Body of pancreas (tissue), 4 donors: ENCODE measurements around the gene CDKAL1. TPM values are rescaled to one million over a fixed set of nuclear protein-coding genes. Genes with fewer than 3 reads are reported as not detected.

Experiments
- ATAC-seq: fragments of 150-250 bp; one replicate; pipeline ENCODE4 v1.9.1; 2016
- DNase-seq, 4 donors: peaks; one replicate each; pipeline ENCODE4 v3.0.0-alpha.2; 2019
- H3K27ac ChIP-seq, 4 donors: fragments of 200-600 bp; sonication (generic); 1 replicate in 3 of 4; 2 replicates in 1 of 4; pipeline versions ENCODE4 v1.5.1 to v1.6.1; 2016 to 2019; ENCODE audit warnings: mild to moderate bottlenecking in 1 of 4, mixed read lengths in 1 of 4, moderate library complexity in 1 of 4
- H3K27me3 ChIP-seq, 2 donors: fragments of 200-600 bp; sonication (generic); one replicate each; pipeline ENCODE4 v1.6.0; 2016; ENCODE audit warnings: mild to moderate bottlenecking in 1 of 2
- H3K36me3 ChIP-seq, 2 donors: fragments of 200-600 bp; sonication (generic); replicated peaks in 1 of 2; 2 replicates each; pipeline ENCODE4 v1.5.1; 2016; ENCODE audit warnings: low read depth in 2 of 2; ENCODE audit not compliant: insufficient read depth in 1 of 2
- H3K4me1 ChIP-seq: fragments of 200-600 bp; sonication (generic); one replicate; pipeline ENCODE4 v1.6.0; 2016
- H3K4me3 ChIP-seq, 2 donors: fragments of 200-600 bp; sonication (generic); 1 replicate in 1 of 2; 2 replicates in 1 of 2; pipeline ENCODE4 v1.5.1; 2016 to 2019
- H3K9me3 ChIP-seq, 3 donors: fragments of 200-600 bp; sonication (generic); 1 replicate in 2 of 3; 2 replicates in 1 of 3; pipeline ENCODE4 v1.5.1; 2016
- CTCF ChIP-seq, 7 experiments: fragments of 450-650 bp in 4 of 7; fragments of 200-600 bp in 3 of 7; sonication (generic) in 3 of 7; IDR thresholded peaks; one replicate each; pipeline ENCODE4 v1.5.1; 2016 to 2019; ENCODE audit warnings: antibody characterized with exemption in 7 of 7
- POLR2A ChIP-seq, 3 donors: fragments of 450-650 bp; IDR thresholded peaks; one replicate each; pipeline ENCODE4 v1.6.1; 2016; ENCODE audit warnings: antibody characterized with exemption in 3 of 3, mild to moderate bottlenecking in 2 of 3
- WGBS, 2 donors: methylation state at CpG; one replicate each; pipeline ENCODE4 v1.1.5; 2017; 5-methylcytosine and 5-hydroxymethylcytosine counted together
- intact Hi-C: fragments of 100-400 bp; cut with DNase I; formaldehyde crosslinking; loops from one replicate; pipeline ENCODE4 v1.15.1; 2023
- total RNA-seq, 2 donors: library from RNA; depleted of rRNA; stranded (reverse); fragments of >200 nt; gene quantifications; one replicate each; pipeline ENCODE4 v1.1.0, GENCODE V29; 2016

The CDKAL1 gene
- total RNA-seq, 2 donors from 2014 or later = 16.3 to 18.1 TPM

GRCh38 chr6:20882014-20882413 lies 347.8 kb downstream of the CDKAL1 start:
- TF ChIP-seq POLR2A (IDR thresholded peaks at IDR 0.05) (no peak), CTCF (IDR thresholded peaks at IDR 0.05) (no peak)
- DNase-seq (no peak), ATAC-seq (no peak)
- H3K27ac ChIP-seq = no peak overlapping the region
- 87 to 90% methylated on average over 5 of the region's 5 CpGs for WGBS, 2 donors
- H3K27me3 ChIP-seq = no peaks in the 10 kb centered on the region
- H3K4me3 ChIP-seq = no peak overlapping the region
- H3K9me3 ChIP-seq = no peaks in the 10 kb centered on the region
- H3K4me1 ChIP-seq = peaks cover 27% of the 10 kb centered on the region
- intact Hi-C loops = no loop called here
- no peaks in the 10 kb centered on the region for H3K36me3 ChIP-seq

- TF ChIP-seq CTCF (IDR thresholded peaks at IDR 0.05) (no peak), POLR2A (IDR thresholded peaks at IDR 0.05) (no peak)
- Histone ChIP-seq H3K4me3 (no peak overlapping the region), H3K27me3 (no peaks in the 10 kb centered on the region), H3K36me3 (no peaks in the 10 kb centered on the region), H3K9me3 (no peaks in the 10 kb centered on the region), H3K27ac (no peak overlapping the region), H3K4me1 (peaks cover 14% of the 10 kb centered on the region)
- DNase-seq = no peak
- 98 to 100% methylated on average over 2 of the region's 2 CpGs for WGBS, 2 donors
- ATAC-seq = no peak
- intact Hi-C loops = no loop called here
Measured at GRCh38 chr6:20885076-20885475, 350.8 kb downstream of the CDKAL1 start.

GRCh38 chr6:20891161-20891560 lies 356.9 kb downstream of the CDKAL1 start:
- no peak for ATAC-seq
- H3K4me3 ChIP-seq = no peak overlapping the region
- no peaks in the 10 kb centered on the region for H3K27me3 ChIP-seq
- DNase-seq = no peak
- no peaks in the 10 kb centered on the region for H3K9me3 ChIP-seq
- H3K4me1 ChIP-seq = no peaks in the 10 kb centered on the region
- WGBS, 2 donors = 95 to 98% methylated on average over 6 of the region's 6 CpGs
- H3K36me3 ChIP-seq = no peaks in the 10 kb centered on the region
- H3K27ac ChIP-seq = no peak overlapping the region
- intact Hi-C loops = no loop called here
- TF ChIP-seq CTCF (IDR thresholded peaks at IDR 0.05) (no peak), POLR2A (IDR thresholded peaks at IDR 0.05) (no peak)

- intact Hi-C loops = no loop called here
- no peak for ATAC-seq
- DNase-seq = no peak
- Histone ChIP-seq H3K27me3 (no peaks in the 10 kb centered on the region), H3K36me3 (no peaks in the 10 kb centered on the region), H3K9me3 (no peaks in the 10 kb centered on the region), H3K4me3 (no peak overlapping the region), H3K4me1 (no peaks in the 10 kb centered on the region), H3K27ac (no peak overlapping the region)
- 63 to 68% methylated on average over 2 of the region's 2 CpGs for WGBS, 2 donors
- TF ChIP-seq CTCF (IDR thresholded peaks at IDR 0.05) = no peak
- TF ChIP-seq POLR2A (IDR thresholded peaks at IDR 0.05) = no peak
Measured at GRCh38 chr6:20892365-20892764, 358.1 kb downstream of the CDKAL1 start.

- no peak for DNase-seq
- TF ChIP-seq POLR2A (IDR thresholded peaks at IDR 0.05) (no peak), CTCF (IDR thresholded peaks at IDR 0.05) (no peak)
- no peak for ATAC-seq
- no peaks in the 10 kb centered on the region for H3K27me3 ChIP-seq
- no peaks in the 10 kb centered on the region for H3K36me3 ChIP-seq
- no peak overlapping the region for H3K4me3 ChIP-seq
- intact Hi-C loops = no loop called here
- H3K9me3 ChIP-seq = no peaks in the 10 kb centered on the region
- H3K27ac ChIP-seq = no peak overlapping the region
- no peaks in the 10 kb centered on the region for H3K4me1 ChIP-seq
Measured at GRCh38 chr6:20893412-20893811, 359.2 kb downstream of the CDKAL1 start.
